ENCODE data around the gene DAB2. TPM values are rescaled to one million over a fixed set of nuclear protein-coding genes. Genes with fewer than 3 reads are reported as not detected.

Gene DAB2
- total and polyA plus RNA-seq, 2 of the 8 experiments (the other 6 are each of a cell fraction or from before 2014, with no cell fraction given) = 2.6 to 4.9 TPM

- 95% methylated on average over 4 of the region's 4 CpGs; no CpG with 5 or more reads in 1 of the 2 experiments for WGBS, 2 experiments (ENCODE audit: extremely low coverage in 1 of 2, insufficient coverage in 1 of 2, insufficient read length in 1 of 2, insufficient replicate concordance in 2 of 2, low coverage in 1 of 2, low lambda C conversion rate in 2 of 2, missing lambda C conversion rate in 1 of 2)
- Histone ChIP-seq H4K91ac (replicated peaks; ENCODE audit: insufficient read length, low read length) (no peak overlapping the region), H3K9me3 (ENCODE audit: insufficient read depth in 2 of 2, low read depth in 1 of 2, low read length in 1 of 2) (no peaks in the 10 kb centered on the region), H3K18ac (ENCODE audit: extremely low read depth, low read length) (no peak overlapping the region; the same call in 1 of the 2 replicates), H3K23ac (ENCODE audit: insufficient read length) (no peak overlapping the region), H4K20me1 (replicated peaks in 1 of 2; ENCODE audit: control insufficient read depth in 1 of 2, insufficient read depth in 2 of 2, low read length in 2 of 2) (no peaks in the 10 kb centered on the region), H2BK20ac (ENCODE audit: low read length) (no peak overlapping the region), H4K5ac (ENCODE audit: insufficient read length, low read depth, low read length) (no peak overlapping the region), H3K27ac (ENCODE audit: low read depth, low read length) (no peak overlapping the region), H3K4me1 (replicated peaks in 1 of 4; ENCODE audit: control insufficient read depth in 3 of 4, insufficient read depth in 4 of 4, low read length in 3 of 4) (peaks cover 0 to 10% (median 2%) of the 10 kb centered on the region in 4 experiments; a peak in 3 of 7 replicates), H2BK120ac (replicated peaks; ENCODE audit: low read depth, low read length) (no peak overlapping the region), H4K8ac (ENCODE audit: extremely low read depth, insufficient read depth, low read length) (no peak overlapping the region), H2BK15ac (ENCODE audit: low read length) (no peak overlapping the region), H2BK12ac (ENCODE audit: low read depth, low read length) (no peak overlapping the region), H3K36me3 (ENCODE audit: control insufficient read depth in 2 of 4, insufficient read depth in 4 of 4, low read length in 3 of 4) (no peaks in the 10 kb centered on the region), H3K79me1 (ENCODE audit: low read depth, low read length) (no peaks in the 10 kb centered on the region), H3K79me2 (ENCODE audit: control insufficient read depth in 1 of 2, insufficient read depth in 2 of 2, low read length in 2 of 2) (no peaks in the 10 kb centered on the region), H3K9ac (replicated peaks in 1 of 4; ENCODE audit: extremely low read depth in 1 of 4, low read depth in 3 of 4, low read length in 3 of 4) (no peak overlapping the region), H3K56ac (replicated peaks; ENCODE audit: insufficient read length, low read depth, low read length) (no peak overlapping the region), H2AFZ (ENCODE audit: low read length) (no peak overlapping the region), H2BK5ac (ENCODE audit: low read depth, low read length) (no peak overlapping the region), H2AK5ac (ENCODE audit: low read depth, low read length) (no peak overlapping the region), H3K4me3 (ENCODE audit: extremely low read depth in 1 of 4, insufficient read depth in 2 of 4, low read depth in 3 of 4, low read length in 4 of 4) (no peak overlapping the region), H3K23me2 (ENCODE audit: low read depth, low read length) (no peaks in the 10 kb centered on the region), H3K27me3 (replicated peaks in 1 of 4; ENCODE audit: control insufficient read depth in 3 of 4, extremely low read depth in 1 of 4, insufficient read depth in 3 of 4, low read length in 3 of 4) (no peaks in the 10 kb centered on the region), H3K14ac (ENCODE audit: insufficient read length) (no peak overlapping the region), H3K4me2 (ENCODE audit: insufficient read depth in 1 of 2, low read depth in 2 of 2, low read length in 2 of 2) (no peak overlapping the region), H3K4ac (replicated peaks; ENCODE audit: insufficient read length, low read depth, low read length) (no peak overlapping the region)
- FAIRE-seq (no peak), DNase-seq (ENCODE audit: low read depth in 1 of 2, low spot score in 2 of 2) (no peak)
- ChIA-PET CTCF (ENCODE audit: partially characterized antibody) (interaction anchor here (0.5 to 3.6 kb wide), 2 partner anchors 13 to 1583 kb away, joined by 3 to 26 read pairs; no protein-coding TSS in a partner anchor), POLR2A (ENCODE audit: partially characterized antibody) (no interaction called here)
- TF ChIP-seq HDAC2 (IDR thresholded peaks at IDR 0.05; ENCODE audit: borderline replicate concordance in 1 of 2, low read depth in 2 of 2, low read length in 2 of 2) (no peak), KDM5A (IDR thresholded peaks at IDR 0.05; ENCODE audit: low read length) (no peak), SIX5 (IDR thresholded peaks at IDR 0.05; ENCODE audit: low read depth, low read length) (no peak), YY1 (IDR thresholded peaks at IDR 0.05; ENCODE audit: low read depth, low read length) (no peak)
Measured at GRCh38 chr5:39363217-39363616, 61.6 kb downstream of the DAB2 start.
